SK-N-SH (cell line): ENCODE measurements around the gene NUAK1. TPM values are rescaled to one million over a fixed set of nuclear protein-coding genes. Genes with fewer than 3 reads are reported as not detected.

ENCODE experiments used
- CTCF ChIA-PET: fragments of 300-600, 350-600 bp; formaldehyde crosslinking; extraction: SDS; loops from one replicate; lab custom pipeline; 2021; lab: Yijun Ruan, JAX
- POLR2A ChIA-PET: fragments of 350-600 bp; sonication (Branson Sonifier 250); formaldehyde crosslinking; extraction: SDS; loops from one replicate; lab custom pipeline; 2020; ENCODE audit warnings: antibody characterized with exemption, inconsistent platforms; lab: Yijun Ruan, JAX
- DNase-seq: peaks from one replicate; pipeline ENCODE4 v3.0.0; 2012
- H2AFZ ChIP-seq: fragments of 200-600 bp; sonication (generic); 2 replicates; pipeline ENCODE4 v1.8.1; 2016; ENCODE audit warnings: antibody characterized with exemption, mild to moderate bottlenecking, low read depth
- H3F3A ChIP-seq: fragments of 200-600 bp; sonication (generic); replicated peaks from 2 replicates; pipeline ENCODE3; 2016; ENCODE audit warnings: antibody characterized with exemption, mild to moderate bottlenecking; ENCODE audit not compliant: insufficient read depth
- H3K27ac ChIP-seq, 2 experiments: fragments of 200-500 bp in 1 of 2; fragments of 200-600 bp in 1 of 2; sonication (Bioruptor generic) in 1 of 2; sonication (generic), shearing (Covaris generic) in 1 of 2; 2 replicates each; pipeline versions ENCODE4 v1.5.1 to v1.6.1; 2014 to 2016; ENCODE audit warnings: low read depth in 2 of 2, inconsistent platforms in 1 of 2, low read length in 1 of 2, mild to moderate bottlenecking in 1 of 2, mixed read lengths in 1 of 2
- H3K27me3 ChIP-seq: fragments of 200-600 bp; sonication (generic), shearing (Covaris generic); 2 replicates; pipeline ENCODE4 v1.6.1; 2016; ENCODE audit warnings: mixed run types; ENCODE audit not compliant: insufficient read depth
- H3K36me3 ChIP-seq, 2 experiments: fragments of 200-500 bp in 1 of 2; fragments of 200-600 bp in 1 of 2; sonication (Bioruptor generic) in 1 of 2; sonication (generic) in 1 of 2; replicated peaks in 1 of 2; 2 replicates each; pipeline versions ENCODE3 to v1.5.1; 2014 to 2016; ENCODE audit warnings: low read length in 1 of 2, mild to moderate bottlenecking in 1 of 2; ENCODE audit not compliant: insufficient read depth in 2 of 2, control insufficient read depth in 1 of 2
- H3K4me1 ChIP-seq, 2 experiments: fragments of 200-500 bp in 1 of 2; fragments of 200-600 bp in 1 of 2; sonication (Bioruptor generic) in 1 of 2; sonication (generic), shearing (Covaris generic) in 1 of 2; 2 replicates each; pipeline versions ENCODE4 v1.5.1 to v1.6.1; 2014 to 2016; ENCODE audit warnings: low read depth in 1 of 2, low read length in 1 of 2, mixed run types in 1 of 2; ENCODE audit not compliant: insufficient read depth in 2 of 2, control insufficient read depth in 1 of 2
- H3K4me2 ChIP-seq: fragments of 200-600 bp; sonication (generic), shearing (Covaris generic); 2 replicates; pipeline ENCODE4 v1.6.1; 2017; ENCODE audit warnings: mixed run types
- H3K4me3 ChIP-seq, 2 experiments: fragments of 200-500 bp in 1 of 2; fragments of 200-600 bp in 1 of 2; sonication (Bioruptor generic) in 1 of 2; sonication (generic), shearing (Covaris generic) in 1 of 2; 2 replicates each; pipeline versions ENCODE4 v1.5.1 to v1.8.1; 2014 to 2016; ENCODE audit warnings: low read depth in 2 of 2, inconsistent platforms in 1 of 2, low read length in 1 of 2, mild to moderate bottlenecking in 1 of 2, mixed read lengths in 1 of 2, moderate library complexity in 1 of 2
- H3K79me2 ChIP-seq: fragments of 200-600 bp; sonication (generic); 2 replicates; pipeline ENCODE4 v1.8.1; 2017; ENCODE audit warnings: mild to moderate bottlenecking; ENCODE audit not compliant: insufficient read depth
- H3K9ac ChIP-seq: fragments of 200-600 bp; sonication (generic); 2 replicates; pipeline ENCODE4 v1.6.1; 2017; ENCODE audit warnings: mixed run types
- H3K9me2 ChIP-seq: fragments of 200-600 bp; sonication (generic); 2 replicates; pipeline ENCODE4 v1.6.1; 2017; ENCODE audit warnings: mixed run types
- H3K9me3 ChIP-seq: fragments of 200-600 bp; sonication (generic); 2 replicates; pipeline ENCODE4 v1.6.1; 2017; ENCODE audit warnings: mixed run types, mild to moderate bottlenecking, moderate library complexity
- H4K20me1 ChIP-seq: fragments of 200-600 bp; sonication (generic); 2 replicates; pipeline ENCODE4 v1.6.1; 2017; ENCODE audit warnings: mild to moderate bottlenecking, mixed run types; ENCODE audit not compliant: insufficient read depth
- EP300 ChIP-seq, 2 experiments: IDR thresholded peaks; 2 replicates each; pipeline versions ENCODE4 v1.4.0 to v1.6.1; 2012; ENCODE audit warnings: borderline replicate concordance in 1 of 2, low read depth in 1 of 2, low read length in 1 of 2
- EZH2phosphoT487 ChIP-seq: fragments of 200-600 bp; sonication (generic); IDR thresholded peaks from 2 replicates; pipeline ENCODE4 v1.6.1; 2017; ENCODE audit warnings: low read depth, mixed run types, mild to moderate bottlenecking, antibody characterized with exemption, moderate library complexity, borderline replicate concordance
- FOSL2 ChIP-seq: IDR thresholded peaks from 2 replicates; pipeline ENCODE4 v1.4.0; 2012; ENCODE audit warnings: low read depth, mild to moderate bottlenecking, moderate library complexity, borderline replicate concordance
- FOXM1 ChIP-seq: IDR thresholded peaks from 2 replicates; pipeline ENCODE4 v1.4.0; 2012; ENCODE audit warnings: low read depth, mild to moderate bottlenecking
- GABPA ChIP-seq: IDR thresholded peaks from 2 replicates; pipeline ENCODE4 v1.4.0; 2012; ENCODE audit warnings: low read depth, mild to moderate bottlenecking
- IRF3 ChIP-seq: fragments of 150-350 bp; IDR thresholded peaks from 2 replicates; pipeline ENCODE4 v1.6.1; 2016; ENCODE audit warnings: mild to moderate bottlenecking, low read depth, low read length
- MAX ChIP-seq: IDR thresholded peaks from 2 replicates; pipeline ENCODE4 v1.4.0; 2012; ENCODE audit warnings: low read depth
- MEF2A ChIP-seq: IDR thresholded peaks from 2 replicates; pipeline ENCODE4 v1.4.0; 2012; ENCODE audit warnings: low read depth, borderline replicate concordance
- PBX3 ChIP-seq: IDR thresholded peaks from 2 replicates; pipeline ENCODE4; 2012
- REST ChIP-seq: IDR thresholded peaks from 2 replicates; pipeline ENCODE4 v1.6.1; 2012; ENCODE audit warnings: mild to moderate bottlenecking, low read depth, low read length, moderate library complexity
- RXRA ChIP-seq: IDR thresholded peaks from 2 replicates; pipeline ENCODE4 v1.4.0; 2012; ENCODE audit warnings: low read depth, mild to moderate bottlenecking, borderline replicate concordance
- SMC3 ChIP-seq: IDR thresholded peaks from 2 replicates; pipeline ENCODE4 v1.6.1; 2012; ENCODE audit warnings: low read depth, low read length, improper control_type of control experiment
- TEAD4 ChIP-seq: IDR thresholded peaks from 2 replicates; pipeline ENCODE4 v1.4.0; 2012; ENCODE audit warnings: mild to moderate bottlenecking, borderline replicate concordance; ENCODE audit not compliant: insufficient read depth
- YY1 ChIP-seq: IDR thresholded peaks from 2 replicates; pipeline ENCODE4 v1.4.0; 2012; ENCODE audit warnings: low read depth, mild to moderate bottlenecking
- WGBS: methylation state at CpG from one replicate; pipeline ENCODE4 v1.1.6; 2017; ENCODE audit warnings: low lambda C conversion rate; 5-methylcytosine and 5-hydroxymethylcytosine counted together
- polyA plus RNA-seq, 3 experiments: library from polyadenylated mRNA; depleted of rRNA; stranded (reverse); fragments of >200 nt; gene quantifications; 2 replicates each; pipeline ENCODE4 v1.2.3, GENCODE V29; 2012

The NUAK1 gene
- polyA plus RNA-seq, 1 of the 3 experiments (the other 2 are of a cell fraction), result 8.1 TPM

GRCh38 chr12:106126441-106127337 lies 12.1 kb downstream of the NUAK1 start:
- H3K27ac ChIP-seq, result peak overlapping the region in 1 of 2 experiments; percentile 44; a peak in 1 of 4 replicates
- no peaks in the 10 kb centered on the region for H3K27me3 ChIP-seq
- H3K4me2 ChIP-seq, result peak overlapping the region; percentile 54; the same call in 1 of the 2 replicates
- no peak overlapping the region for H3K4me3 ChIP-seq
- H3F3A ChIP-seq, result no peaks in the 10 kb centered on the region
- CTCF ChIA-PET, result interaction anchor here (0.6 to 1.4 kb wide), 8 partner anchors 9 to 823 kb away, joined by 3 to 4 read pairs (median 3); no protein-coding TSS in a partner anchor
- TF ChIP-seq YY1, result no peak
- no peak for TF ChIP-seq IRF3
- no peak for TF ChIP-seq PBX3
- TF ChIP-seq SMC3, result no peak
- no peak for TF ChIP-seq FOXM1
- no peak for TF ChIP-seq MEF2A
- no peak for TF ChIP-seq EZH2phosphoT487
- no peak for TF ChIP-seq EP300 (IDR thresholded peaks at IDR 0.05; ENCODE audit: borderline replicate concordance in 1 of 2, low read depth in 1 of 2, low read length in 1 of 2)
- TF ChIP-seq RXRA, result no peak
- no peak for TF ChIP-seq REST
- no peak; the same call in 1 of the 2 replicates for TF ChIP-seq FOSL2
- TF ChIP-seq TEAD4, result no peak
- no peak for TF ChIP-seq MAX
- no peak for TF ChIP-seq GABPA
- no peak for DNase-seq
- H2AFZ ChIP-seq, result no peak overlapping the region
- H3K9me3 ChIP-seq, result no peaks in the 10 kb centered on the region
- H4K20me1 ChIP-seq, result peaks cover 97% of the 10 kb centered on the region
- H3K79me2 ChIP-seq, result peaks cover 100% of the 10 kb centered on the region
- no peak overlapping the region for H3K9ac ChIP-seq
- no peaks in the 10 kb centered on the region for H3K9me2 ChIP-seq
- H3K4me1 ChIP-seq, result peaks cover under 1 to 15% of the 10 kb centered on the region in 2 experiments; a peak in 3 of 4 replicates
- POLR2A ChIA-PET, result no interaction called here
- no peaks in the 10 kb centered on the region for H3K36me3 ChIP-seq
- 96% methylated on average over 2 of the region's 2 CpGs for WGBS
